Mesendoderm (in vitro differentiated cells): Measurements from ENCODE around the gene CCDC71.
A peak's percentile ranks its signal among the peaks of the same experiment; 100 is the strongest.

Source experiments
- DNase-seq: peaks from one replicate; pipeline ENCODE4 v3.0.0; 2013
- H2AK5ac ChIP-seq: 2 replicates; pipeline ENCODE4 v1.6.1; 2013; ENCODE audit warnings: low read length, inconsistent platforms
- H2BK120ac ChIP-seq: 2 replicates; pipeline ENCODE4 v1.6.1; 2013; ENCODE audit warnings: low read depth, mild to moderate bottlenecking, low read length, moderate library complexity, mixed read lengths
- H2BK15ac ChIP-seq: replicated peaks from 2 replicates; pipeline ENCODE4 v1.6.1; 2013; ENCODE audit warnings: low read depth, mild to moderate bottlenecking, moderate library complexity
- H2BK5ac ChIP-seq: 2 replicates; pipeline ENCODE4 v1.6.1; 2013; ENCODE audit warnings: low read length, inconsistent platforms
- H3K18ac ChIP-seq: 2 replicates; pipeline ENCODE4 v1.6.1; 2013; ENCODE audit warnings: mild to moderate bottlenecking, low read length, mixed read lengths
- H3K23ac ChIP-seq: one replicate; pipeline ENCODE4 v1.6.1; 2013; ENCODE audit warnings: low read length
- H3K27ac ChIP-seq: 2 replicates; pipeline ENCODE4 v1.5.1; 2013; ENCODE audit warnings: low read depth, mild to moderate bottlenecking, inconsistent platforms, low read length, moderate library complexity
- H3K27me3 ChIP-seq: 2 replicates; pipeline ENCODE4 v1.6.1; 2013; ENCODE audit warnings: low read length, control low read depth, mild to moderate bottlenecking, inconsistent platforms; ENCODE audit not compliant: insufficient read depth, poor library complexity
- H3K36me3 ChIP-seq: 2 replicates; pipeline ENCODE4 v1.6.1; 2013; ENCODE audit warnings: low read length, inconsistent platforms; ENCODE audit not compliant: control insufficient read depth, insufficient read depth
- H3K4ac ChIP-seq: one replicate; pipeline ENCODE4 v1.6.1; 2013; ENCODE audit warnings: low read depth, mild to moderate bottlenecking, low read length, moderate library complexity
- H3K4me1 ChIP-seq: 2 replicates; pipeline ENCODE4 v1.6.1; 2013; ENCODE audit warnings: low read depth, low read length, inconsistent platforms; ENCODE audit not compliant: control insufficient read depth
- H3K4me2 ChIP-seq: 2 replicates; pipeline ENCODE4 v1.6.1; 2013; ENCODE audit warnings: low read length
- H3K4me3 ChIP-seq: 2 replicates; pipeline ENCODE4 v1.5.1; 2013; ENCODE audit warnings: mild to moderate bottlenecking, low read length
- H3K56ac ChIP-seq: one replicate; pipeline ENCODE4 v1.6.1; 2013; ENCODE audit warnings: low read length
- H3K79me1 ChIP-seq: 2 replicates; pipeline ENCODE4 v1.6.1; 2013; ENCODE audit warnings: low read length, inconsistent platforms
- H3K79me2 ChIP-seq: 2 replicates; pipeline ENCODE4 v1.6.1; 2013; ENCODE audit warnings: mild to moderate bottlenecking, low read length; ENCODE audit not compliant: control insufficient read depth, insufficient read depth
- H3K9ac ChIP-seq: 2 replicates; pipeline ENCODE4 v1.6.1; 2013; ENCODE audit warnings: low read length, inconsistent platforms
- H4K5ac ChIP-seq: one replicate; pipeline ENCODE4 v1.6.1; 2013; ENCODE audit warnings: low read length
- H4K8ac ChIP-seq: one replicate; pipeline ENCODE4 v1.6.1; 2013; ENCODE audit warnings: low read depth, mild to moderate bottlenecking, control low read depth, low read length, moderate library complexity
- WGBS: extraction: QIAGEN DNeasy Blood & Tissue Kit; methylation state at CpG from one replicate; pipeline ENCODE4 v1.1.7; 2013; ENCODE audit warnings: low lambda C conversion rate, missing lambda C conversion rate; ENCODE audit not compliant: insufficient coverage; ENCODE audit errors: extremely low coverage; 5-methylcytosine and 5-hydroxymethylcytosine counted together

Gene CCDC71

DNA sequence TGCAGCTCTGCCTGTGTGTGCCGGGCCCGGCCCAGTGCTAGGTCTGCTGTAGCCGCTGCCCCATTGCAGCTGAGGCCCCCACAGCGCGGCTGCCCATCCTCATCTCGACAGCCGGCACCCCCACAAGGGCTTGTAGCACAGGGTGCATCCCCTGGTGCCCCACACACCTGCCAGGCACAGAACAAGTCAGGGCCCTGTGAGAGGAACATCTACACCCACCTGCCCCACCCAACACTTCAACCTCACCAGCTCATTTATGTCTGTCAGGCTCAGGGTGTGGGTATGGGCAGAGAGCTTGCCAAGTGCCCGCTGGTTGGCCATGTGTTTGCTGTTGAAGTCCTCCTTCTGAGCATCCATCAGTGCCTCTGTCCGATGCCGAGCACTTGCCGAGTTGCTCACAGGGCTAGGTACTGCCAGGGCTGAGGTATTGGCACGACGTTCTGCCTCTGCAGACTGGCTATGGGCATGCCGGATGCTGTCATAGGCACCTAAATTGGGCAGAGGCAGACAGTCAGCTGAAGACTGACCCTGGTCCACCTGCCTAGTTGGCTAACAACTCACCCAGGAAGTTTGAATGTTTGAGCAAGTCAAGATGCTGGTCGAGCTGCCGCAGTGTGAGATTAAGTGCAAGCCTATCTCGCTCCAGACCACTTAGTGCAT, 43.1 kb downstream of the CCDC71 start:
- H3K4me3 ChIP-seq: no peak overlapping the region
- no peak overlapping the region for H2AK5ac ChIP-seq
- no peak overlapping the region for H3K4ac ChIP-seq
- H3K4me1 ChIP-seq: peaks cover 2% of the 10 kb centered on the region
- no peak overlapping the region for H2BK120ac ChIP-seq
- H3K27me3 ChIP-seq: no peaks in the 10 kb centered on the region
- H3K36me3 ChIP-seq: peaks cover 3% of the 10 kb centered on the region
- WGBS: no CpG with 5 or more reads among the region's 17 CpGs
- peaks cover 8% of the 10 kb centered on the region for H3K79me2 ChIP-seq
- H2BK5ac ChIP-seq: no peak overlapping the region
- no peak for DNase-seq
- H4K5ac ChIP-seq: no peak overlapping the region
- H3K56ac ChIP-seq: no peak overlapping the region
- no peak overlapping the region for H4K8ac ChIP-seq
- H3K27ac ChIP-seq: no peak overlapping the region
- H3K9ac ChIP-seq: no peak overlapping the region
- peaks cover 7% of the 10 kb centered on the region for H3K79me1 ChIP-seq
- H2BK15ac ChIP-seq: no peak overlapping the region
- no peak overlapping the region for H3K18ac ChIP-seq
- H3K4me2 ChIP-seq: no peak overlapping the region
- H3K23ac ChIP-seq: no peak overlapping the region

DNA sequence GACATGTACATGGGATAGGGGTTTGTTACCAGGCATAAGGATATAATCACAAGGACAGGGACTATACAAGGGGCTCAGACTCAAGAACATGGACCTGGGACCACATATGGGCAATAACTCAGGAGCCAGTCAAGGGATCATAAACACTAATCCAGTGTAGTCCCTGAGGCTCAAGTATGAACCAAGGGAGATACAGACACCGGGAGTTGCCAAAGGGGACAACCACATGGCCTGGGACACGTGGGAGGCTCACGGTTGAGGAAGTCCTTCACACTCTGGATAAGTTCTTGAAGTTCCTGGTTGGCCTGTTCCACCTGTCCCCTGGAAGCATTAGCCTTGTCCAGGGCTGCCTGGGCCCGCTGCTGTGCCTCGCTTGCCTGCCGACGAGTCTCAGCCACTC, 43.7 kb downstream of the CCDC71 start:
- Histone ChIP-seq H3K36me3 (peaks cover 3% of the 10 kb centered on the region), H2BK15ac (no peak overlapping the region), H3K56ac (no peak overlapping the region), H3K27me3 (no peaks in the 10 kb centered on the region), H4K5ac (no peak overlapping the region), H3K18ac (no peak overlapping the region), H3K23ac (no peak overlapping the region), H3K4me2 (no peak overlapping the region), H3K9ac (no peak overlapping the region), H2BK5ac (no peak overlapping the region), H4K8ac (no peak overlapping the region), H2BK120ac (no peak overlapping the region), H3K79me1 (peaks cover 7% of the 10 kb centered on the region), H3K4ac (no peak overlapping the region), H3K27ac (no peak overlapping the region), H3K4me3 (no peak overlapping the region), H2AK5ac (no peak overlapping the region), H3K79me2 (peaks cover 8% of the 10 kb centered on the region), H3K4me1 (peaks cover 2% of the 10 kb centered on the region)
- WGBS: no CpG with 5 or more reads among the region's 7 CpGs
- DNase-seq: no peak

DNA sequence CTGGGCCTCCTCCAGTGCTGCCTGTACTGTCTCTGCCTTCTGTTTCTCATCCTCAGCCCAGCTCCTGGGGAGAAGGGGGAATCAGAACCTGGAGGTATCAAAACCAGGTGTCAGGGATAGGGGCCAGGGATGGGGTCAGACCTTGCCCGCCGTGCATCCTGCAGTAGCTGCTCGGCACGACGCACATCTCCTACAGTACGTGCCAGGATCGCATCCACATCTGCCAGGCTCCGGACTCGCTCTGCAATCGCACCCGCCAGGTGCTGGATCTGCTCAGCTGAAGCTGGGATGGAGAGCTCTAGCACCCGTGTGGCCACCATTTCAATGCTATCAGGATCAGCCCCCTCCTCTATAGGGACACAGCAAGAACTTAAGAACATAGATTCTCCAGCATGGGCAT, 44.1 kb downstream of the CCDC71 start:
- Histone ChIP-seq H4K8ac (no peak overlapping the region), H3K18ac (no peak overlapping the region), H3K4me3 (no peak overlapping the region), H3K9ac (no peak overlapping the region), H3K27ac (no peak overlapping the region), H3K23ac (no peak overlapping the region), H2BK120ac (no peak overlapping the region), H3K79me1 (peaks cover 7% of the 10 kb centered on the region), H3K4me2 (no peak overlapping the region), H4K5ac (no peak overlapping the region), H3K36me3 (peaks cover 3% of the 10 kb centered on the region), H3K4me1 (peaks cover 2% of the 10 kb centered on the region), H2AK5ac (no peak overlapping the region), H3K27me3 (no peaks in the 10 kb centered on the region), H2BK15ac (no peak overlapping the region), H3K56ac (no peak overlapping the region), H2BK5ac (no peak overlapping the region), H3K79me2 (peaks cover 8% of the 10 kb centered on the region), H3K4ac (no peak overlapping the region)
- DNase-seq: no peak
- WGBS: no CpG with 5 or more reads among the region's 12 CpGs

DNA sequence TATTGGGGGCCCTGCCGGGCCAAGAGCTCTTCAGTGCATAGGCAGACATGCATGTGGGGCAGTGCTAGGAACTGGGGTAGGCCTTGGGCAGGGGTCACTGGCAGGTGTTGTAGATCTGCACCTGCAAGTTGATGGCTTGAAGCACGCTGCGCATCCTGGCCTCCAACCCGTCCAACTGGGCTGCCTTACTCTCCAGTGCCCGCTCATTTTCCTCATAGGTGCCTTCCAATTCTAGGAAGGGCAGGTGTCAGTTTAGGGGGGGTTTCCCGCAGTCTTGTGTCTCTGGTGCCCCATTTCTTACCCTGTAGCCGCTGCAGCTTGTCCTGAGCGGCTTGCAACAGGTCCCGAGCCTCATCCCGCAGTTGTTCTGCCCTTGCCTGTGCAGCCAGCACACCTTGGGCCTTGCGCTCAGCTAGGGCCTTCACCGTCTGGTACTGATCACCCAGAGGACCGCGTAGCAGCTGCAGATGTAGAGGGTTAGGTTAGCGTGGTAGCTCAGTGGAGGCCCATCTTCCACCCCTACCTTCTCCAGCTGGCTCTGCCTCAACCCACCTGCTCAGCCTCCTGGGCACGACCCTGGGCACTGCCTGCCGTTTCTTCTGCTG, 44.9 kb downstream of the CCDC71 start:
- Histone ChIP-seq H3K18ac (no peak overlapping the region), H3K9ac (peak overlapping the region; percentile 56), H3K79me2 (peaks cover 8% of the 10 kb centered on the region), H2BK5ac (no peak overlapping the region), H4K8ac (no peak overlapping the region), H2BK120ac (no peak overlapping the region), H3K79me1 (peaks cover 7% of the 10 kb centered on the region), H3K27me3 (no peaks in the 10 kb centered on the region), H3K4me2 (peak overlapping the region; percentile 37), H3K4me1 (peaks cover 2% of the 10 kb centered on the region), H3K56ac (peak overlapping the region; percentile 74), H3K4me3 (no peak overlapping the region), H3K27ac (no peak overlapping the region), H3K4ac (no peak overlapping the region), H3K36me3 (peaks cover 3% of the 10 kb centered on the region), H3K23ac (no peak overlapping the region), H2BK15ac (no peak overlapping the region), H2AK5ac (peak overlapping the region; percentile 2), H4K5ac (no peak overlapping the region)
- DNase-seq: no peak
- no CpG with 5 or more reads among the region's 17 CpGs for WGBS

DNA sequence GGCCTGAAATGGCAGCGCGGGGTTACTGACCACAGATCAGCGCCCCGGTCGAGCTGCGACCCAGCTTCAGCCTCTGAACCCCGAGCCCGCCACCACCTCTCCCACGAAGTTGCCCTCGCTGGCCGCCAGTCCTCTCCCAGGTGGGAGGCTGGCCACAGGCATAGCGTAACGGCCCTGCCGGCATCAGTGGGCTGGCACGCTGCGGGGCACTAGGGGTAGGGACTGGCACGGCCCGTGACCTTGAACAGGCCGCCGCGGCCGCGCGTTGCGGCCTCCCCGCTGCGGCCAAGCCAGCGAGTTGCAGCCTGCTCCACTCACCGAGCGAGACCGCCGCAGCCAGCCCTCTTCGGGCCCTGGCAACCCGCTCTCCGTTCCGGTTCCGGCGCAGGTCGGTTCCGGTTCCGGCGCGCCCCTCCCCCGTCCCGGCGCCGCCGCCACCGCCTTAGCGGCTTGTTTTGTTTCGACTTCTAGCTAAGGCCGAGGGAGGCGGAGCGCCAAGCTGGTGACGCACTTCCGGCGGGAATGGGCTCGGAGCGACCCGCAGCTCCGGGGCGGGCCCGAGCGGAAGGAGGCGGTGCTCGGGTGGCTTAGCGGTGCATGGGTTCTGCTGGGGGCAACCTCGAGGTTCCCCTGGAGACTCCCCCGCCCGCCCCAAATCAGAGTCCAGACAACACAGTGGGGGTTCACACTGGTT, 45.5 kb downstream of the CCDC71 start, which contains the start of gene USP19:
Gene USP19 (minus strand): TSS at position 386 of the 694 bp plus-strand sequence. CDS start 1,678 bp downstream, outside the sequence.
- peak within 1 kb of the TSS; percentile 92 for H3K4me3 ChIP-seq
- H4K5ac ChIP-seq: no peak within 1 kb of the TSS
- peak within 1 kb of the TSS; percentile 99 for H3K9ac ChIP-seq
- H2BK5ac ChIP-seq: peak within 1 kb of the TSS; percentile 52
- H3K79me1 ChIP-seq: peaks cover 7% of the 10 kb centered on the region
- H3K4me1 ChIP-seq: peaks cover 2% of the 10 kb centered on the region
- no peak within 1 kb of the TSS for H2BK120ac ChIP-seq
- DNase-seq: peak; percentile 94
- H3K27me3 ChIP-seq: no peaks in the 10 kb centered on the region
- WGBS: no CpG with 5 or more reads among the region's 70 CpGs
- H3K18ac ChIP-seq: no peak within 1 kb of the TSS
- peak within 1 kb of the TSS; percentile 45 for H3K4me2 ChIP-seq
- peaks cover 3% of the 10 kb centered on the region for H3K36me3 ChIP-seq
- H2AK5ac ChIP-seq: peak within 1 kb of the TSS; percentile 2
- peaks cover 8% of the 10 kb centered on the region for H3K79me2 ChIP-seq
- no peak within 1 kb of the TSS for H2BK15ac ChIP-seq
- peak within 1 kb of the TSS; percentile 83 for H3K27ac ChIP-seq
- H3K56ac ChIP-seq: peak within 1 kb of the TSS; percentile 99
- H3K4ac ChIP-seq: no peak within 1 kb of the TSS
- H3K23ac ChIP-seq: peak within 1 kb of the TSS; percentile 94
- no peak within 1 kb of the TSS for H4K8ac ChIP-seq
